HG03066 (cell line): ENCODE data around the gene PFDN1.

ENCODE experiments used
- ATAC-seq: cut with Tn5 transposase; IDR thresholded peaks from one replicate; pipeline ENCODE4 v1.9.1; 2021; ENCODE audit warnings: low read depth; ENCODE audit not compliant: unreplicated experiment

Gene PFDN1

GRCh38 chr5:140262221-140262620, 40.7 kb downstream of the PFDN1 start:
- no peak for ATAC-seq

GRCh38 chr5:140261403-140262171, 41.3 kb downstream of the PFDN1 start:
- no peak for ATAC-seq

GRCh38 chr5:140260089-140260656, 42.7 kb downstream of the PFDN1 start:
- no peak for ATAC-seq

- no peak for ATAC-seq
These were observed 43.4 kb downstream of the PFDN1 start for GRCh38 chr5:140259500-140259899.

- ATAC-seq, result no peak
These were observed 44.0 kb downstream of the PFDN1 start for GRCh38 chr5:140258873-140259272.

- no peak for ATAC-seq
These were observed 44.9 kb downstream of the PFDN1 start for GRCh38 chr5:140258016-140258415.

GRCh38 chr5:140256726-140257125, 46.2 kb downstream of the PFDN1 start:
- no peak for ATAC-seq

GRCh38 chr5:140255460-140256157, 47.3 kb downstream of the PFDN1 start:
- ATAC-seq, result no peak

- no peak for ATAC-seq
These were observed 48.9 kb downstream of the PFDN1 start for GRCh38 chr5:140253985-140254384.

- no peak for ATAC-seq
These were observed 50.3 kb downstream of the PFDN1 start for GRCh38 chr5:140252470-140253126.

- ATAC-seq, result peak; percentile 74
These were observed 51.4 kb downstream of the PFDN1 start for GRCh38 chr5:140251527-140251973.

GRCh38 chr5:140250386-140250785, 52.5 kb downstream of the PFDN1 start:
- ATAC-seq, result no peak

- no peak for ATAC-seq
These were observed 53.4 kb downstream of the PFDN1 start for GRCh38 chr5:140249536-140249935.

- ATAC-seq, result no peak
These were observed 54.5 kb downstream of the PFDN1 start for GRCh38 chr5:140248414-140248813.

- no peak for ATAC-seq
These were observed 56.4 kb downstream of the PFDN1 start for GRCh38 chr5:140246378-140247122.

- no peak for ATAC-seq
These were observed 57.0 kb downstream of the PFDN1 start for GRCh38 chr5:140245926-140246325.

- ATAC-seq, result no peak
These were observed 57.6 kb downstream of the PFDN1 start for GRCh38 chr5:140245341-140245740.

- ATAC-seq, result peak; percentile 60
These were observed 58.3 kb downstream of the PFDN1 start for GRCh38 chr5:140244525-140245025.

- ATAC-seq, result no peak
These were observed 59.1 kb downstream of the PFDN1 start for GRCh38 chr5:140243706-140244250.
